ENCODE measurements around the gene AGPS.

AGPS gene

DNA sequence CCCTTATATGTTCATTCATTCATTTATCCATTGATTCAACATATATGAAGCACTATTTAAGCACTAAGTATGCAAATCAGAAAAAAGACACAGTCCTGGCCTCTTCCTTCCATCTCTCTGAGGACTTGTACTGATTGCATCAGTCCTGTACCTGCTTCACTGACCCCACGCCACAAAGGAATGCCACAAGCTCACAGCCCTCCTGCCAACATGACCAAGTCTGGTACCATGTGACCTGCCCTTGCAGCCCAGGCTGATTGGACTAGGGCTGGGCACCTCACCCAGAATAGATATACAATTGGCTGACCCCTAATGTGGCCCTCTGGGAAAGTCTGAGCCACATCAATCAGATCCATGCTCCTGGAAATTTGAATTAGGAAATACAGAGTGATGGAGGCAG lies 196.6 kb downstream of the AGPS start:
- no peak overlapping the region for H3K4me3 ChIP-seq (replicated peaks; ENCODE audit: low read depth, low read length)
- no peak for DNase-seq (ENCODE audit: extremely low read depth, low read depth)
- TF ChIP-seq, protein P1, sequence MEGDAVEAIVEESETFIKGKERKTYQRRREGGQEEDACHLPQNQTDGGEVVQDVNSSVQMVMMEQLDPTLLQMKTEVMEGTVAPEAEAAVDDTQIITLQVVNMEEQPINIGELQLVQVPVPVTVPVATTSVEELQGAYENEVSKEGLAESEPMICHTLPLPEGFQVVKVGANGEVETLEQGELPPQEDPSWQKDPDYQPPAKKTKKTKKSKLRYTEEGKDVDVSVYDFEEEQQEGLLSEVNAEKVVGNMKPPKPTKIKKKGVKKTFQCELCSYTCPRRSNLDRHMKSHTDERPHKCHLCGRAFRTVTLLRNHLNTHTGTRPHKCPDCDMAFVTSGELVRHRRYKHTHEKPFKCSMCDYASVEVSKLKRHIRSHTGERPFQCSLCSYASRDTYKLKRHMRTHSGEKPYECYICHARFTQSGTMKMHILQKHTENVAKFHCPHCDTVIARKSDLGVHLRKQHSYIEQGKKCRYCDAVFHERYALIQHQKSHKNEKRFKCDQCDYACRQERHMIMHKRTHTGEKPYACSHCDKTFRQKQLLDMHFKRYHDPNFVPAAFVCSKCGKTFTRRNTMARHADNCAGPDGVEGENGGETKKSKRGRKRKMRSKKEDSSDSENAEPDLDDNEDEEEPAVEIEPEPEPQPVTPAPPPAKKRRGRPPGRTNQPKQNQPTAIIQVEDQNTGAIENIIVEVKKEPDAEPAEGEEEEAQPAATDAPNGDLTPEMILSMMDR (IDR thresholded peaks at IDR 0.05; ENCODE audit: low read depth, low read length, missing control alignments): no peak

DNA sequence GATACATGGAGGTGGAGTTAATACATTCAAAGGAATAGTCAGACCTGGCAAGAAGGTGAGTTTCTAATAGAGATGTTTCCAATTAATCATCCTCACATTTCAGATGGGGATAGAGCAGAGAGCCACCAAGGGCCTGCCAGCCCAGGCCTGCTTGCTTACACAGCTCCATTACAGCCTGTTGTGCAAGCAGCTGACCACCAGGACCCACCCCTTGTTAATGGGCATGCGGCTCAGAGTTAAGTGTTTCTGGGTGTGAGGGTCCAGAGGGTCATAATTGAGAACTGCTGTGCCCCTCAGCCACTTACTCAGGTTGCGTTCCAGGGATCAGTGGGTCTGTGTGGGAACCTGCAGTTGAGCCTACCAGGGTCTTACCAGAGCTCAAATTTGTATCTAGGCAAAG lies 199.8 kb downstream of the AGPS start:
- no peak for DNase-seq (ENCODE audit: extremely low read depth, low read depth)
- TF ChIP-seq, protein P1 (IDR thresholded peaks at IDR 0.05; ENCODE audit: low read depth, low read length, missing control alignments): no peak
- H3K4me3 ChIP-seq (replicated peaks; ENCODE audit: low read depth, low read length): no peak overlapping the region

DNA sequence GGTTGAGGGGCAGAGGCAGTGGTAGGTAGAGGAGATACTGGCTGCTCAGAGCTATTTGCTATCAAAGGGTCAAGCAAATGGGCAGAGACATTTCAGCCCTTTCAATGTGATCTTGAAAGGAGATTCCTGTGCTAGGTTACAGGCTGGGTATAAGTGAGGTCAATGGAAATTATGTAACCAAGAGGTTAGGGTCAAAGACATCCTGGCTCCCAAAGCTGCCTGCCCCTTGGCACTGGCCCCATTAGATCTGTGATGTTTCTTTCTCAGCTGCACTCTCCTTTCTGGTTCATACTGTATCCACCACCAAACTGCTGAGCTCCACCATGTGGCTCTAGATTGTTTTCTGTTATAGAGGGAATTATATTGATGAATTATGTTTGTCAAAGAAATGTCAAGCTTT lies 200.4 kb downstream of the AGPS start:
- DNase-seq (ENCODE audit: extremely low read depth, low read depth): no peak
- H3K4me3 ChIP-seq (replicated peaks; ENCODE audit: low read depth, low read length): no peak overlapping the region
- TF ChIP-seq, protein P1 (IDR thresholded peaks at IDR 0.05; ENCODE audit: low read depth, low read length, missing control alignments): no peak

DNA sequence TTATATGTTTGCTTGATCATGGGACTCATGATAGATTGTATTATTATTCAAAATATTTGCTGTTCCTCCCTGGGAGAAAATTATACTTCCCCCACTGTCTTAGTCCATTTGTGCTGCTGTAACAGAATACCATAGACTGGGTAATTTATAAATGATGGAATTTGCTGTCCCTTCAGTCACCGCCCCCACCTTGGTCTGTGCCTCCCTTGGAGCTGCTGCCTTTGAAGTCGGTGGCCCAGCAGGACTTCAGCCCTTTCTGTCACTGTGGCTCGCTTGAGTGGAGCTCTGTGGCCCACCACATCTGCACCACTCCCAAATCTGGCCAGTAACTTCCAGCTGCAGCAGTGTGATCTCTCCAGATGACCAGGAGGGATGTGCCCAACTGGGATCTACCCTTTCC lies 200.8 kb downstream of the AGPS start:
- DNase-seq (ENCODE audit: extremely low read depth, low read depth): no peak
- H3K4me3 ChIP-seq (replicated peaks; ENCODE audit: low read depth, low read length): no peak overlapping the region
- TF ChIP-seq, protein P1 (IDR thresholded peaks at IDR 0.05; ENCODE audit: low read depth, low read length, missing control alignments): no peak
